RWPE1 (cell line): ENCODE measurements around the gene NBAS.

Source experiments
- CTCF ChIA-PET: fragments of 350-600 bp; sonication (Branson Sonifier 250); formaldehyde crosslinking; extraction: SDS; loops from one replicate; lab custom pipeline; 2021; lab: Yijun Ruan, JAX
- POLR2A ChIA-PET: fragments of 400-600 bp; formaldehyde crosslinking; extraction: SDS; loops from one replicate; lab custom pipeline; 2020; ENCODE audit warnings: antibody characterized with exemption; ENCODE audit not compliant: low non-redundant PET; lab: Yijun Ruan, JAX
- DNase-seq: peaks from one replicate; pipeline ENCODE4 v3.0.0; 2012; ENCODE audit warnings: low spot score
- H3K27ac ChIP-seq: fragments of 450-650 bp; 2 replicates; pipeline ENCODE4 v1.5.1; 2017
- CTCF ChIP-seq: fragments of 450-650 bp; conservative IDR thresholded peaks from 2 replicates; pipeline ENCODE4 v1.5.1; 2017; ENCODE audit warnings: low read depth, mild to moderate bottlenecking

NBAS gene

DNA sequence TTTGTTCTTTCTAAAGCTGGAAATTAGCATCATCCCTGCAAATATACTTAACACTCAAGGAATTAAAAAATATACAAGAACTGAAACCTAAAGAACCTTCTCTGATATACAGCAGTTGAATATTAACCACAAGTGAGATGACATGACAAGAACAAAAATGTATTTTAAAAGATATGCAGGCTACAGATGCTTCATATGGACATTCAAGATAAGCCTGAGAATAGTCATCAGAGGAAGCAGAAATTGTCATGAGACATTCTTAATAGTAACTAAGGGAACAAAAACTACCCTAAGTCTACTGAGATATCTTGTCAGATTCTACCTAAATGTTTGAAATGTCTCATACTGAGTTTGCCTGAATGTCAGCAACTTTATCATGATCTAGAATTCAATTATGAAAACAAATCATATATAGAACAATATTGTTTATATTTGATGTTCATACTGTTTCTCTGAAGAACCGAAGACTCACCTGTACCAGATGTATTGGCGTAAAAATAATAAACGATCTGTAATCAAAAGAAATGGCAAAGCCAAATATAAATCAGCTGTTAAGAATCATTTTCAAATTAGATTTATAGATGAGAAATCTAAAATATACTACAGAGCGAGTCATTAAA, 4.7 kb downstream of the NBAS start:
- POLR2A ChIA-PET = no interaction called here
- TF ChIP-seq CTCF = no peak
- CTCF ChIA-PET = no interaction called here
- DNase-seq = no peak
- no peak overlapping the region for H3K27ac ChIP-seq

- H3K27ac ChIP-seq = no peak overlapping the region
- ChIA-PET CTCF (interaction anchor here (0.6 kb wide), 1 partner anchor 1201 kb away, joined by 3 read pairs; no protein-coding TSS in a partner anchor), POLR2A (no interaction called here)
Measured at GRCh38 chr2:15555760-15556193, 5.4 kb downstream of the NBAS start.

GRCh38 chr2:15554525-15555218, 6.5 kb downstream of the NBAS start:
- H3K27ac ChIP-seq = no peak overlapping the region
- no peak for TF ChIP-seq CTCF
- CTCF ChIA-PET = interaction anchor here (0.6 kb wide), 2 partner anchors 37 to 1409 kb away, joined by 3 to 4 read pairs; no protein-coding TSS in a partner anchor
- POLR2A ChIA-PET = no interaction called here
- no peak for DNase-seq

More at GRCh38 chr2:15555760-15556193, 5.4 kb downstream of the NBAS start:
- no peak for DNase-seq
- TF ChIP-seq CTCF = no peak

DNA sequence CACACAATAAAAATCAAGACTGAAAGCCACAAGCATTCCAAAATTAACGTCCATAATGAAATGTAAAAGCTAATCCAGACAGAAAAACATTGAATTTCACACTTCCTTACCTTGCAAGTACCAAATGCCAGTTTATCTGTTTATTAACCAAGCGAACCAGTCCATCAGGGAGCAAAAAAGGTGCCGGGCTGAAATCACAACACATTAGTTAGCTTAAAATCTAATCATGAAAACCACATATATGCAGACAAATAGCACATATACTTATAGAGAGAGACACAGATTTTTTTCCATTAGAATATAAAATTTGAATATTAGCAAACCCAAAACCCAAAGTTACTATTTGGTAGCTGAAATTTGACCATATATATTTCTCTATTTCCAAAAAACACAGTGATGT, 7.2 kb downstream of the NBAS start:
- POLR2A ChIA-PET = no interaction called here
- no peak for TF ChIP-seq CTCF
- H3K27ac ChIP-seq = no peak overlapping the region
- CTCF ChIA-PET = interaction anchor here (0.6 kb wide), 1 partner anchor 1410 kb away, joined by 3 read pairs; no protein-coding TSS in a partner anchor
- DNase-seq = no peak

- no peak for TF ChIP-seq CTCF
- ChIA-PET CTCF (no interaction called here), POLR2A (no interaction called here)
- no peak overlapping the region for H3K27ac ChIP-seq
- no peak for DNase-seq
Measured at GRCh38 chr2:15553519-15553918, 7.6 kb downstream of the NBAS start.

- ChIA-PET POLR2A (no interaction called here), CTCF (no interaction called here)
- no peak overlapping the region for H3K27ac ChIP-seq
- no peak for DNase-seq
- TF ChIP-seq CTCF = no peak
Measured at GRCh38 chr2:15548974-15549373, 12.2 kb downstream of the NBAS start.
